Fibroblast of skin of back (primary cell): ENCODE data around the gene INHBA.
A peak's percentile ranks its signal among the peaks of the same experiment; 100 is the strongest.

Experiments used
- DNase-seq: peaks from one replicate; pipeline ENCODE4 v3.0.0-alpha.2; 2013

INHBA gene

DNA sequence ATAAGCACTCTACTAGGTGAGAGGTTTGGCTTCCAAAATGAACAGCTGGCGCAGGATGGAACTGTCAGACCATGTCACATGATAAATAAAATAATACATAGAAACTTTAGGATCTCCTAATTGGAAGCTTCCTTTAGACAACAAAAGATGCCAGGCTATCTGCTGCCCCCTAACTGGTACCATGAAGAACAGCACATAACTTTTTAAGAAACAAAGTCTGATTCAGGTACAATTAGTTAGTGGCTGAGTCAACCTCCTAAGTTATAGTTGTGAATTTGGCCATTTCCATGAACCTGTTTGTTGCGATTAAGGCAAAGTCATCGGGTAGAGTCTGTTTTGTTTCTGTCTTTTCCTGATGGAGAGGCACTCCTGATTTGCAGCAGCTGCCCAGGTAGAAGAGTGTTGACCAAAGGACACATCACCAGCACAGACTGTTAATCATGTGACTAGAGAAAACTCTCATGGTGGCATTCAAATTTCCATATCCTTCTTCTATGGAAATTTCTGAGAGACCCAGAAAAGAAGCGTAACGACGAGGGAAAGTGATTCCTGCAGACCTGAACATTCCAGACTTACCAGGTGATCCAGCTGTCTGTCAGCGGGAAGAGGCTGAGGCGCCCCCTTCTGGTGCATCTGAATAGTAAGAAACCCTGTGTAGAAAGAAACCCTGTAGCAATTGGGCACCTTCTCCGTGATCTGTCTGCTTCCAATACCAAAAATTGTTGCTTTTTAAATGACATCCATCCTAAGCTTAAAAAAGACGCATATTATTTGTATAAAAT lies 8.6 kb upstream of the INHBA start:
- DNase-seq: peak; percentile 17

DNA sequence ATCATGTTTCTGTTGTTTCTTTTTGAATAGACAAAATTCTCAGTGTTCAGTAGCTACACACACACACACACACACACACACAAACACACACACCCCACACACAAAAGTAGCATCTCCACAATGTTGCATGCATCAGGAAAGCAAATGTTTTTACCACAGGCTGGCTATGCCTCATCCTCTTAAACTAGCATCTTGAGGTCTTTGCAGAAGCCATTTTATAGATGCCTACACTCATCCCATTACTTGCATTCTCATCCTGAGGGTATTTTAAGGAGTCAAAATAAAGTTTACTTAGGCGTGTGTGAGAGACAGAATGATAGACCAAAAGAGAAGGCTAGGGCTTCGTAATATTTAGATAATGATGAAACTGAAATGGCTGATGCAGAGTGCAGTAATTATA lies 7.9 kb upstream of the INHBA start:
- no peak for DNase-seq

DNA sequence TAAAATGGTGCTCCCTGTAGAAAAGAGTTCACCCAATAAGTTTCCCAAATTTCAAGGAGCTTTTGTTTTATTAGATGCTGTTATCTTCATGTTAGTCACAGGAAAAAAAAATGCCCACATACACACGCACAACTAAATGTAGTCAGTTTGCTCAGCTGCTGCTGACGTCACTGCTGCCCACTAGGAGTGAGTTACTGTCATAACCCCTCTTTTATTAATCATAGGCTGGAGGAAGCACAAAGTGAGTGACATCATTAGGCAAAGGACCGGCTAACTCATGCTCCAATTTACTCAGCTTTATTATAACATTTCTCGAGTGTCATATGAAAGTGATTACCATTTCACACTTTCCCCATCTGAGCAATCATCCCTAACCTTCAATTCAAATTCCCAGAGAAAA lies 6.7 kb upstream of the INHBA start:
- peak; percentile 94 for DNase-seq

DNA sequence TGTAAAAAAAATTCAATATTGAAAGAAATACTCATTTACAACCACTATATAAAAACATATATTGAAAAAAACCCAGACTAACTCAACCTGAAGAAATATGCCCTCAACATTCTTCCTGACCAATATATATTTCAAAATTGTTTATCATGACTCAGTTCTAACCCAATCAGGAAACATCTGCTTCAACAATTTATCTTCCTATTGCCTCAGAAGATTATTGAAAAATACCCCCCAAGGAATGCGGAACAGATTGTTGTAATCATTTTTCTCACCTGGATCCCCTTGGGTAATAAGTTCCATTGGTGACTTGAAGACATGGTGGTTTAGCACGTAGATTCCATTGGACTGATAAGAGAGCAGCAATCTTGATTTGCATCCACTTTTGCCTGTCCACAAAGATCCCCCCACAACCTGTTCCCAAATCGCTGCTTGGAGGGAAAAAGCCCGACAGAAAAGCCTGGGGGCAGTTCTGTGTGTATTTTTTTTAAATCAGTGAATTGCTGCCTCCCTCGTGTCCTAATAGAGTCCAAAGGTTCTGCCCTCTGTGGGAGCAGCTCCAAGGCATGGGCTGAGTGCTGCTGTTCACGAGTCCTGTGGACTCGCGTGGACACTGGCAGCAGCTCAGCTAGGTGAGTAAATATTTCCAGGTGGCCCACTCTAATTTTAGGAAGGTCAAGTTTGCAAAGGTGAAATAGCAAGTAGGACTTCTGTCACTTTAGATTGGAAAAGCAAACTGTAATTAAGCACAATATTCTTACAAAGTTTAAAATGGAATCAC lies 5.9 kb upstream of the INHBA start:
- DNase-seq: peak; percentile 30

DNA sequence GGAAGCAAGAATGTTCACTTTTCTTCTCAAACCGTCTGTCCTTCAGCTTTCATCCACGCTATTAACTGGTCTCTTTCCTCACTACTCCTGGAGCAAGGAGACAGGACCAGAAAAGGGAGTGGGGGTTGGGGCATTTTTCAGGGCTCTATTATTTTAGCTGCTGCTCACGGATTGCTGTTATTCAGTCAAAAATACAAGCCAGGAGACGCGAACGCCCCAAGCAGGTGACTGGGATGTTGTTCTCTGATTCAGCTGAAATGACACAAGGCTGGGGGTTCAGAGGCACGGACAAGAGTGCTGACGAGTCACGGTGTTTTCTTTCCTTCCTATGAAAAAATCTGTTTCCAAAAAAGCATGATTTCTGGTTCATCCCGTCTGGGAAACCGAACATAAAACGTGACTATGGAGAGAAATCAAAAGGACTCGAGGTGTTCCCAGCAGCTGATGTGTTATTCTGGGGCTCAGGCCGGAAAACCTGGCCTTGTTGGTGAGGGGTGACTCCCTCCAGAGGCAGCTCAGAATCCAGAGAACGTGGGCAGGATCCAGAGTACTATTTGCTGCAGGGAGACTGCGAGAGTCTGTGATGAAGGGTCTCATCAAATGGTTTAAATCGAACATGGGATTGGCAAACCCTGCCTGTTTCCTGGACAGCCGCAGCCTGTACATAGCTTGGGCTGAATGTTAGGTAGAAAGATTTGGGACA lies 3.5 kb upstream of the INHBA start:
- DNase-seq: peak; percentile 61

DNA sequence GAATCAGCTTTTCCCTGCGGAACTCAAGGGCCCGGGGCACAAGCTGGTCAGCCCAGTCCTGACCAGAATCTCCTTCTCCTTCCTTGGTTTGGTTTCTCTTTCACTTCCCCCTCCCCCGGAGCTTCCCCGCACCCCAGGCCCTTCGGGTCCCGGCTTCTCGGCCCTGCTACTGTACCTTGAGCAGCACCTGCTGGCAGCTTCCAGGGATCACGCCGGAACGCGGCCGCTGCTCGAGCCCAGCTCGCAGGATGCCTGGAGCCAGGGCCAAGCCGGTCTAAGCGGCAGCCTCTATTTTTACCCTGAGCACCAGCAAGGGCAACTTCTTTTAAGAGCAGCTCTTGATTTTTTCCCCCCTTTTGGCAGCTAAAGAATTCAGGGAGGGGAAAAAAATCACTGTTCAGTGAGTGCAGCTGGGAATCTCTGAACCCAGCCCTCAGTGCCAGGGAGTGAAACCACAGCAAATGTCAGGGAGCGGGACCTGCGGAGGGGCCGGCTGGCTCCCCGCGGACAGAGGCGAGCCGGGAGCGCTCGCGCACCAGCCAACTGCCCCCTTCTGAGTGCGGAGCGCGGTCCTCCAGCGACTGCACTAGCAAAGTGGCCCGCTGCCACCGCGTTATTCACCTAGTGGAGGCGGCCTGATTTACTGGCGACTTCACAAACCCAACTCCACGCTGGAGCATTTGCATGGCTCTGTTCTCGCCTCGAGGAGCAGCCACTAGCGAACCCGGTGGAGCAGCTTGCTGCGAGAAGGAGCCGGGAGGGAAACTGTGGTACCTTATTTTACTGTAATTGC lies 2.4 kb upstream of the INHBA start:
- peak; percentile 90 for DNase-seq

DNA sequence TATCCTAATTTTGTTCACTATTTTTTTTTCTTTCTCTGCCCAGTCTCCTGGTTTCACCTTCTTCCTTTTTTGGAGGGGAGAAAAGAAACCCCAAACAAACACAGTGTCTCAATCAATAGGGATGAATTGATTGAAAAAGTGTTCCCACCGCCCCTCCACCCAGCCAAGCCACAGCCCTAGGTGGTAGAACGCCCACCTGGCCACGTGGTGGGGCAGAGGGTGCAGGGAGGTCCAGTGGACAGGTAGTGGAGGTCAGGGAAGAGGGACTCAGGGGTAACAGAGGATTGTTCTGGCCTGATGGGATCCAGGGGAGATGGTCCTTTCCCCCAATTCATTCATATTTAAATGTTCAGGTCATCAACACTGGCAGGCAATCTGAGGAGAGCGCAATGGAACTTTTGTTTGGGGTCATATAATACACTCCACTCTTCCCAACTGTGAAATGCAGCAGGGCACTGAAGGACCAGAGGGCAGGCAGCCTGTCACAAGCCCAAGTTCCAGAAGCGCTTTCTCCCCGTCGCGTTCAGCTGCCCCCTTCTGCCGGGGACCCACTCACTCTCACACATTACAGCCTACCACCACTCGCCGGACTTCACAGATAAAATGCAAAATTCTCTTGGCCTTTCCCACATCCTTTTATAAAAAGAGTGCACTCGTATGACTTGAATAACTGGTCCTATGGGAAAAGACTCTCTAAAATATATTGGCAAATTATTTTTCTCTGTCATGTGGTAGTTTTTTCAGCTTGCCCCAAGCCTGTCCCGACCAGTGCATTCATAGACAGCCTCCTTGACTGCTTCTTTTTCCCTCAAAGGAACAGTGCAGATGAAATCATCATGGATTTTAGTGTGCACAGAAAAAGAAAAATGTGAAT lies 1.6 kb downstream of the INHBA start:
- peak; percentile 44 for DNase-seq

DNA sequence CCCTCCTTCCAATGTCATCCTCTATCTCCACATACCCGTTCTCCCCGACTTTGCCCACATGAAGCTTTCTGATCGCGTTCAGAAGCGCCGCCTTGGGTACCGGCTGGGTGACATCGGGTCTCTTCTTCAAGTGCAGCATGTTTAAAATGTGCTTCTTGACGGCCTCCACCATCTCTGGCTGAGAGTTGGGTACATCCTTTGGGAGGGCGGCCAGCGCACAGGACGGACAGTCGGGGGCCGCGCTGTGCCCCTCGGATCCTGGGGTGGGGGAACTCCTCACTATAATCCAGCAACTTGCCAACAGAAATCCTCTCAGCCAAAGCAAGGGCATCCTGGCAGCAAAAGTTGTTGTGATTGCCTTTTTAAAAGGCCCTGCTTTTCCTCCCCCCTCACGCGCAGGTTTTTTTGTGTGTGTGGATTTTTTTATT lies 2.8 kb downstream of the INHBA start:
- peak; percentile 44 for DNase-seq

DNA sequence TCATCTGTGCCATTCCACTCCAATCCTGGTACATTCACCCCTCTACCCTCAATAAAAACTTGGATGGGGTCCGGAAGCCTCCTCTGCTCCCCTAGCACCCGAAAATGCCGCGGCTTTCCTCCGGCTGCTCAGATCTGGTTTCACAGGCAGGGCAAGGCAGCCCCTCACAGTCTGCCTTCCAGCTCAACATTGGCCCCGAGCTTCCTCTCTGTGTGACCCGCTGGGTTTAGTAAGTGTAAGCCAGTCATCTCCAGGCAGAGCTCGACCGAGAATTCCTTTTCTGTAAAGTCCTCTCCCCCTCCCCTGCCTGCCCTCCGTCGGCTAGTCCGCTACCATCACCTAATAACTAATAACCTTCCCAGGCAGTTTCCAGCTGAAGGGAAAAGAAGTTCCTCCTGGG lies 3.4 kb downstream of the INHBA start:
- DNase-seq: peak; percentile 44

DNA sequence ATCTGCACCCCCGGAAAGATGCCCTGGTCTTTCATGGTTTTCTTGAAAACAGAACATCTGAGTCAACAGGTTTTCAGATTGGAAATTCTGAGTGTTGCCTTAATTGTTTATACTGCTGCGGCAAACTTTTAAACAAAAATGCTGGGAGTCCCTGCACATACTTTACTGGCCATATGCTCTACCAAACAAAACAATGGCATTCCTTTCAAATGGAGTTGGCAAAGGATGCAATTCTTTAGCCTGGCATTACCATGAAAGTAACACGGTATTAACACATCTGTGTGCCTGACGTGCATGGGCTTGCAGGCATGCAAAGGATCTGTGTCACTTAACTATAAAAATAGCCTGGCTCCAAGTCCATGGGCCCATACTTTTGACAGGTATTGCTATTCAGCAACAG lies 4.2 kb downstream of the INHBA start:
- peak; percentile 67 for DNase-seq

DNA sequence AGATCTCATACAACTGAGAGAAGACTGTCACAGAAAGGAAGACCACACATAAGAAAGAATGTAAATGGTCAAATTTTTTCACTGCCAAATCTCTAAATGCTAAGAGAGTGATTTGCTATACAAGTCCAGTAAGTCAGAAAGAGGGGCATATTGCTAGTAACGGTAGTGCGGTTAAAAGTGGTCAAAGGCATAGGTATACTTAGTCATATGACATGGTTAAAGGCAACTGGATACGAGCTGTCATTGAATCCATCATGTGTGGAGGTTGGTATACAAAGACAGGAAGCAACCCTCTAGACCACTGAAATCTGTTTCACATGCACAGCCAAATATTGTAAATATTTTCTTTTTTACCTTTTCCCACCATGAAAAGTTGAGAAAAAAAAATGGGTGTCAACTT lies 4.8 kb downstream of the INHBA start:
- DNase-seq: peak; percentile 62

DNA sequence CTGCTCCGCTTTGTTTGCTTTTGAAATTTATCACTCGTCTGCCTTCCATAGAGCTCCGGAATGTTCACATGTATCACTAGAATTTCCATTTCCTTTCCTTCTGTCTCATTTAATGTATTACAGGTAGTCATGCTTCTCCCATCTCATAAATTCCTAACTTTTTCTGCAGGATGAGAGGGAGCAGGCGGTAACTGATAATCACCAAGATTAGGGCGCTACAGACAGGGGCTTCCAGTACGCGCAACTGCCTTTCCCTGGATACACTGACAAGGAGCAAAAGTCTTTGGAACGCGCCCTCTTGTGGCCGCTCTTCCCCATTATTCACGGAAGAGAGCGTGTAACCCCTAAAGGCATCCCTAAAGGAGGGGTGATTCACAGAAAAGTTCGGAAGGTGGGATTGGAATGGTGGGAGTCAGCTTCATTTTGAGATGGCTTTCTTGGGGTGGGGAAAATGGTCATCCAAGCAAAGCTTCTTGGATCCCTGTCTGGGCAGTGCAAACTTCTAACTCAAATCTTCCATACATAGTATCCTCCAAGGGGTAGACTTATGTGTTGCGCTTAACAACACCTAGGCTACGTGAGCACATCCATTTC lies 6.5 kb downstream of the INHBA start:
- peak; percentile 87 for DNase-seq

DNA sequence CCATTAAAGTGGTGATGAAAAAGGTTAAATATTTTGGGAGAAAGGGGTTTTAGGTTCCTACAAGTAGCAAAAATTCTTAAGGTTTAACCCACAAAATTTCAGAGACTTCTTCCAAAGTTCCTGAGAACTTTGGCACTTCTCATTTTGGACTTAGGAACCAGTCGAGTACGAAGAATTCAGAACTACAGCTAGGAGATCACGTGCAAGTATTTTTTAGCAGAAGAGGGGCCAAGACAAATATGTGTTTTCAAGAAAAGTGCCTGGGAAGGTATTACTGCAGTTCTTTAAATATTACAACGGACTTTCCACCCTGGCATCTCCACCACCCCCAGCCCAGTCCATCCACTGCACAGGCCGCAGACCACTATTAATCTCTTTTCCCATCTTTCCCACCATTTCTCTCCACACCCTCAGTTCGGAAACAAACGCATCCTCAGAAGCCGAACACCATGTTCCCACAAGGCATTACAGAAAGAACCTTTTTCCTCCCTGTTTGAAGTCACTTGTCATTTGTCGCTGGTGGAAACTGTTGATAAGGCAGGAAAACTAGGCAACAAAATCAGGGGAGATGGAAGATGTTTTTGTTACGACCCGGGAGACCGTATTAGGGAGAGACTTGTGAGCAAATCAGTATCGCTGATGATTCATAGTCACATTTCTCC lies 7.1 kb downstream of the INHBA start:
- DNase-seq: peak; percentile 81

DNA sequence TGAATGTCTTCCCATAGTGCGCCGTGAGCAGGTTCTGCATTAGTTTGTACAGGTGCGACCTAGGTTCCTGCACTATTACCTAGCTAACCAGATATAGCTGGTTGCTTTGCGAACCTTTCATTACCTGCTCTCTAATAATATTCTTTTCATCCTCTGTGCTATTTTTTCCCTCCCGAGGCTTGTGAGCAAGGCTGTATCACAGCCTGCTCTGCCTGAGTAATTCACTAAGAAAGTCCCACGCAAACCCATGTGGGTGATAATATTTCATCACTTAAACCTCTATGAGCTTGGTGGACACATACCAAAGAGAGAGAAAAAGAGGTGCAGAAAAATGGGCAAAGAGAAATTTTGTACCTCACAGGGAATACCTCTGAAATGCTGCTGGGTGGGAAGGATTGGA lies 8.4 kb downstream of the INHBA start:
- peak; percentile 25 for DNase-seq

DNA sequence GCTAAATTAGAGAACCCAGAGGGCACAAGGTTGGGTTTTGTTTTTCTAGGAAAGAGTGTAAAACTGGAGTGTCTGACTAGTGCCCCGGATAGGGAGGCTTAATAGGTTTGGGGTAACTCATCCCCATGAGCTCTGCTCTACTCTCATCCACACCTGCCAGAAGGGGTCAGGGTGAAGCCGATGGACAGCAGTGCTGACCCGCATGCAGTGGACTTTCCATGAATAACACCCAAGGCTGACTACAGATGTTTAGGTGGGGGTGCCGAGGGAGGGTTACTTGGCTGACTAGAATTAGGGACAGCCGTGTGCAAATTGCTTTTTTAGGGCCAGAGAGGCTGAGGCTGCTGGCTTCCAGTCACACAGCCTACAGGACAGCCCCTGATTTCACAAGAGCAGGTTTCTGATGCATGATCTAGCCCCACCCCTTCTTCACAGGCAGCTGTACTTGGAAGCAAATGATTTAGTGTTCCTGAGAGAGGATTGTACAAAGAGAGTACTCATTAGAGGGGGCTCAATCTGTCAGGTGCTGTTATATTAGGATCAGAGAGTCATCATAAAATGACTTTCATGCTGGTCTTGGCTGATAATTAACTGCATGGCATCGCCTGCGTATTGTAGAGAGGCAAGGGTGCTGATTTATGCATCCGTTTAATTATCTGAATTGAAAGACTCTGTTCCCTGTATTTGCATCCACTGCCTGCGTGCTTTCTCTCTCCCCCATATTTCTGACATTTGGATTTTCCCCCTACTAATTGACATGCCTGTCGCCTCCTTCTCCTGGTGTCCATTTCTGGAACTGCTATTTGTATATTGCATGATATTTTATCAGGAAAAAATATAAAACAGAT lies 9.5 kb downstream of the INHBA start:
- DNase-seq: peak; percentile 53

DNA sequence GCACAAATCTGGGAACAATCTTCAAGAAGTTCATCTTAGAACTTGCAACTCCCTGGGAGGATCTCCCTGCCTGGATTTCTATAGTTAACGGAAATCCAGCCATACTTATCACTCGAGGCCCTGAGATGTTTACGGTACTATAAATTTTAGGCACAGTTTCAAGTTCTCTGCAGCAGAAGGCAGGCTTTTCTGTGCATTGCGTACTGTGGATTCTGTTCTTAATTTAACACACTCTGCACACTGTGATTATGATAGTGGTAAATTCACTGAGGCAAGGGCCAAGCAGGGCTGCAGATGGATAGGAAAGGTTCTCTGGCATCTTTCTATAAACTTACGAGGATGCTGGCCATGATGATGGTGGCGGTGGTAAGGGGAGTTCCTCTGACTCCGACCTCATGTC lies 10.6 kb downstream of the INHBA start:
- DNase-seq: peak; percentile 11

DNA sequence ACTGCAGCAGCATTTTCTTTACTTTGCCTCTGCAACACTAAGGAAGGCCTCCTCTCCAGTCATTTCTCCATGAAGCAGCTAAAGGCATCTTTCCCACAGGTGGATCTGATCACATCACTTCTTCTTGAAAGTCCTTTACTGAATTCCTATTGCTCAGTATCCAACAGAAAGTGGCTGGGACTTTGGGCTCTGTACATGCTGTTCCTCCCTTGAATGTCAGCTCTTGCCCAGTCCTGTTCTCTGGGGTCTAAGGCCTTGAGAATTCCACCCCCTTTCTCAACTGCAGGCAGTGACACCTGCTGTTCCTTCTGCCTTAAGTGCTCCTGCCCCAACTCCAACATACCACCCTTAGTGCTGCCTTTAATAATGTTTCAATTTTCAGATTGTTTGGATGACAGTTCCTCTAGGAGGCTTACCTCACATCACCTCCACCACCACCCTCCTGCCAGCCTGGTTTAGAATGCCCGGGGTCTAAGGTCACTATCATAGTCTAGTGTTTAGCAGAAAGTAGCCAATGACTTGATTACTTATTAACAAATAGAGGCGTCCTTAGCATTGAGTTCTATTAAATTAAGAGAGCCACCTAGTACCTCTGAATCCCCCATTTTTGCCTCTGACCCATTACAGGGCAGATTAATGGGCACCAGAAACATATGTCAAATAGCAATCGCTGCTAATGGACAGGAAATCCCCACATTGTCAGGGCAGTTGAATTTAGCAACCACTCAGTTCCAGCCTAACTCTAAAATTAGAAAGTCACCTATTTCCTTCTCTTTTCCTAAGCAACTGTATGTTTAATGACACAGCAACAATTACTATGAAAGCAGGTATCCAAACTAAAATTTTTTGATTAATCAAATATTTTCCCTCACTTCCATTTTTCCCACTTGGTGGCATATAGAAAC lies 11.4 kb downstream of the INHBA start:
- DNase-seq: peak; percentile 30

DNA sequence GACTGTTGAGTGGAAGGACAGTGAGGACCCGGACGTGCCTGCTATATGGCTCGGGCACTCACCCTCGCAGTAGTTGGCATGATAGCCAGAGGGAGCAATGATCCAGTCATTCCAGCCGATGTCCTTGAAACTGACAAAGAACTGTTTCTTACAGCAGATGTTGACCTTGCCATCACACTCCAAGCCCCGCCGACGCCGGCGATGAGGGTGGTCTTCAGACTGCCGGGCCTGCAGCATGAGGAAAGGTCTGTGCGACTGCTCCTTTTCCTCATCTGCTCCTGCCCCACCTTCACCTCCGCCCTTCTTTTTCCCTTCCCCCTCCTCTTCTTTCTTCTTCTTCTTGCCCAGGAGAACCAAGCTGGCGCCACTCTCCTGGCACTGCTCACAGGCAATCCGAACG lies 13.1 kb downstream of the INHBA start:
- peak; percentile 21 for DNase-seq
